NT2/D1 (cell line): ENCODE results near the gene FRMD3.

Experiments used
- DNase-seq: peaks from one replicate; pipeline ENCODE4 v3.0.0-alpha.2; 2011; ENCODE audit warnings: low read depth, low spot score
- H3K27me3 ChIP-seq: 2 replicates; pipeline ENCODE4 v1.6.0; 2011; ENCODE audit warnings: mild to moderate bottlenecking; ENCODE audit not compliant: insufficient read length, insufficient read depth
- H3K36me3 ChIP-seq: 2 replicates; pipeline ENCODE4 v1.6.1; 2011; ENCODE audit warnings: mild to moderate bottlenecking, low read length, mixed read lengths; ENCODE audit not compliant: insufficient read depth, insufficient read length
- H3K4me1 ChIP-seq: 2 replicates; pipeline ENCODE4 v1.5.1; 2011; ENCODE audit not compliant: insufficient read depth, insufficient read length
- H3K4me3 ChIP-seq: 2 replicates; pipeline ENCODE4 v1.5.1; 2011; ENCODE audit warnings: low read depth; ENCODE audit not compliant: insufficient read length
- H3K9ac ChIP-seq: 2 replicates; pipeline ENCODE4 v1.6.0; 2011; ENCODE audit warnings: low read depth; ENCODE audit not compliant: insufficient read length
- H3K9me3 ChIP-seq: 2 replicates; pipeline ENCODE4 v1.5.1; 2011; ENCODE audit warnings: mild to moderate bottlenecking, low read length; ENCODE audit not compliant: insufficient read depth
- SUZ12 ChIP-seq: IDR thresholded peaks from 2 replicates; pipeline ENCODE4 v1.6.1; 2011; ENCODE audit not compliant: insufficient read length, insufficient read depth; ENCODE audit errors: extremely low read depth
- YY1 ChIP-seq: IDR thresholded peaks from 2 replicates; pipeline ENCODE4 v1.6.1; 2011; ENCODE audit not compliant: insufficient read length, insufficient read depth
- ZNF274 ChIP-seq: IDR thresholded peaks from 2 replicates; pipeline ENCODE4 v1.6.1; 2011; ENCODE audit warnings: mild to moderate bottlenecking, low read depth, low read length

FRMD3 gene

DNA sequence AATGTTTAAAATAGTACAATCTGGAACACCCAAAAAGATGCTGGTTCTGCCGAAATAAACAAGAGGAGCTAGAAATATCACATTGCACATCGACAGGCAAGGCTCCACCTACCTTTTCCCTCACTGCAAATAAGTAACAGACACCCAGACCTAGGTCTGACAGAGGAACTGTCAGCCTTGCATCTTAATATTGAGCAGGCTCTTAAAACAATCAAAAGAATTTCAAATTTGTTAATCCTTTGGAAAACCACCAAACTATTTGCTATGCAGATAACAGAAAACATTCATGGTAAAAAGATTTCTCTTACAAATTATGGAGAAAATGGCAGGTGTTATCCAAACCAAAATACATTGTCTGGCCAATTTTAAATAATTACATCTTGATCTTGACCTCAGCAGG lies 71.3 kb downstream of the FRMD3 start:
- Histone ChIP-seq H3K9me3 (no peaks in the 10 kb centered on the region), H3K27me3 (no peaks in the 10 kb centered on the region), H3K9ac (no peak overlapping the region), H3K4me1 (no peaks in the 10 kb centered on the region), H3K36me3 (no peaks in the 10 kb centered on the region), H3K4me3 (no peak overlapping the region)
- DNase-seq = no peak
- TF ChIP-seq ZNF274 (no peak), SUZ12 (no peak), YY1 (no peak)

DNA sequence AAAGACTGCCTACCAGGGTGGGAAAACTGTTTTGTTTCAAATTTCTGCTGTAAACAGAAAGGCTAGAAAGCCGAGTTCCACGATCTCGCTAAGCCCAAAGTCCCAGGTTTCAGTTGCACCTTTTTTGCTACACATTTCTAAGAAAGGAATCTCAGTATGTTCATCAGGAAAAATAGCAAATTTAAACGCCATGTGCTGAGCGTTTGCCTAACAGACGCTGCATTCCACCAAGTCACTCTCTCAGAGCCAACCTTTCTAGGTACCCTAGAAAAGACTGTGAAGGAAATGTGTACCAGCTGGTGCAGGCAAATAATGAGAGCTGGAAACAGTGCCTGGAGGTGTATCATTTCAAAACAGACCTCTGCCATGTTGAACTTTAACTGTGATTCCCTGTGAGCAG lies 71.8 kb downstream of the FRMD3 start:
- no peaks in the 10 kb centered on the region for H3K9me3 ChIP-seq
- DNase-seq = no peak
- no peak overlapping the region for H3K9ac ChIP-seq
- no peaks in the 10 kb centered on the region for H3K27me3 ChIP-seq
- H3K36me3 ChIP-seq = no peaks in the 10 kb centered on the region
- H3K4me3 ChIP-seq = no peak overlapping the region
- no peak for TF ChIP-seq SUZ12
- TF ChIP-seq ZNF274 = no peak
- no peak for TF ChIP-seq YY1
- H3K4me1 ChIP-seq = no peaks in the 10 kb centered on the region

DNA sequence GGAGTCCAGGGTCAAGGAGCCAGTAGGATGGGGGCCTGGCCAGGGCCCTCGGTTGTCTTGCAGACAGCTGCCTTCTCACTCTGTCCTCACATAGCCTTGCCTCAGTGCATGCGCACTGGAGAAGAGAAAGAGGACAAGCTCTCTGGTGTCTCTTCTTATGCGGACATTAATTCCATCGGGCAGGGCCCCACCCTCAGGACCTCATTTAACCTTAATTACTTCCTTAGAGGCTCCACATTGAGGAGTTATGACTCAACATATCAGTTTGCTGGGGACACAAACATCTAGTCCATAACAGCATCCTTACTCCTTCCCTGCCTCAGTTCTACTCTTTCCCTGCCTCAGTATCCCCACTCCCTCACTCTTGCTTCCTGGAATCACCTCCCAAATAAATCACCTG lies 78.4 kb downstream of the FRMD3 start:
- DNase-seq = no peak
- Histone ChIP-seq H3K9ac (no peak overlapping the region), H3K36me3 (no peaks in the 10 kb centered on the region), H3K4me3 (no peak overlapping the region), H3K4me1 (no peaks in the 10 kb centered on the region), H3K27me3 (no peaks in the 10 kb centered on the region), H3K9me3 (no peaks in the 10 kb centered on the region)
- TF ChIP-seq YY1 = no peak
- no peak for TF ChIP-seq SUZ12
- no peak for TF ChIP-seq ZNF274

DNA sequence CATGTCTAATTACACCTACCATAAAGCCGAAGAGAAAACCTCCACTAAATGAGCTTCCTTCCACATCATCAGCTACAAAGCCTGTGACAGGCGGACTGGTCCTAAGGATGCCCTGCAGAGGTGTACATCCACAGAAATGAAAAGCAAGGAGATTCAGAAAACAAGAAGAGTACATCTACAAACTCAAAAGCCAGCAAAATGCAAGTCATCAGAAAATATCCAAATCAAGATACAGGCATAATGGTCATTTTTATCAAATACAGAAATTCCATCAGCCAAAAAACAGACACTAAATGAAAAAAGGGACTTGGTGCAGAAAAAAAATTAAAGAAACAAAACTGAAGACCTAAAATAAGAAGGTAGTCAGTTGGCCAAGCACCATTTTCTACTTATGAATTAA lies 79.7 kb downstream of the FRMD3 start:
- no peaks in the 10 kb centered on the region for H3K9me3 ChIP-seq
- no peak overlapping the region for H3K9ac ChIP-seq
- H3K4me1 ChIP-seq = no peaks in the 10 kb centered on the region
- DNase-seq = no peak
- TF ChIP-seq YY1 (no peak), ZNF274 (no peak), SUZ12 (no peak)
- no peaks in the 10 kb centered on the region for H3K36me3 ChIP-seq
- no peak overlapping the region for H3K4me3 ChIP-seq
- H3K27me3 ChIP-seq = no peaks in the 10 kb centered on the region

DNA sequence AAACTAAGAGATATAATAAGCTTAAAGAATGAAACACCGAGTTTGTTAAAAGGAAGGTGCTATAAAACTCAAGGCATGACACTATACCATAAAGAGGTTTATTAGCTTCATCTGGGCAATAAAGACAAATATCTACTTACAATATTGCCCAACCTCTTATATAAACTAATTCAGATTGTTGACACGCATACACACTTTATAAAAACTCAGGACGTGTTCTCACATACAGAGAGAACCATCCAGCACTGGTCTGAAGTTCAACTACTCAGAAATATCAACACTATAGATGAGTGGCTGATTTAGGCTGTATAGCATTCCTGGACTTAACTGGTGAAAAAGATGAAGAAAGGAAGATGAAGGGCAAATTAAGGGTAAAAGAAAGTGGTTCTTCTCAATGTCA lies 81.2 kb downstream of the FRMD3 start:
- TF ChIP-seq YY1 (no peak), SUZ12 (no peak), ZNF274 (no peak)
- Histone ChIP-seq H3K4me3 (no peak overlapping the region), H3K9me3 (no peaks in the 10 kb centered on the region), H3K4me1 (no peaks in the 10 kb centered on the region), H3K36me3 (no peaks in the 10 kb centered on the region), H3K9ac (no peak overlapping the region), H3K27me3 (no peaks in the 10 kb centered on the region)
- no peak for DNase-seq

DNA sequence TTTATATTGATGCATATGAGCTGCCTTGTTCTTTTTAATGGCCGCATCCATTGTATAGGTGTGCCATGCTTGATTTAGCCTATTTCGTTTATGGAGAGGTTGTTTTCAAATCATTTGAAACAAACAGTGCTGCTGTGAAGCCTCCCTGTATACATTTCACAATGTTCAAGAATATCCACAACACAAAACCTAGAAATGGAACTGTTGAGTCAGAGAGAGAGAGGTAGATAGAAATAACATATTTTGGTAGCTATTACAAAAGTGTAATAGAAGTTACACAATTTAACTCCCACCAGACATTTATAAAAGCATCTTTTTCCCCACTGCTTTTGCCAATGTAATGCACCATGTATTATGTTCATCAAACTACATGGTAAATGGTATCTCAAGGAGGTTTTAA lies 82.0 kb downstream of the FRMD3 start:
- no peaks in the 10 kb centered on the region for H3K9me3 ChIP-seq
- TF ChIP-seq ZNF274 (no peak), YY1 (no peak), SUZ12 (no peak)
- no peak overlapping the region for H3K4me3 ChIP-seq
- no peak overlapping the region for H3K9ac ChIP-seq
- no peaks in the 10 kb centered on the region for H3K27me3 ChIP-seq
- no peaks in the 10 kb centered on the region for H3K36me3 ChIP-seq
- no peak for DNase-seq
- peaks cover 2% of the 10 kb centered on the region for H3K4me1 ChIP-seq

DNA sequence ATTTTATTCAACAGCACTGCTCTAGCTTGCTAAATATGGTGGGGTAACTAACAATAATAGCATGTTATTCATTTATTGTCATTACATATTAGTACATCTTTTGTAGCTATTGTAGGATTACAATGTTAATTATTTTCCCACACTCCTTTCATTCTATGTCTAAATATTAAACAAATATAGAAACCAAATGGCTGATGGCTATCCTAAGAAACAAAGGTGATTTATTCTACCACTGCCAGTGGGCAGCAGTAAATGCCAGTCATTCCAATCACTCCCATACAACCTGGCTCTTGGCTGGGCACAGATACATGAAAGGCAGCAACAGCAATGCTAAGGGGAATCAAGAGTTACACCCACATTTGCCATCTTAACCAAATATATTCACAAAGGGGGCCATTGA lies 84.1 kb downstream of the FRMD3 start:
- Histone ChIP-seq H3K9me3 (no peaks in the 10 kb centered on the region), H3K4me1 (peaks cover 3% of the 10 kb centered on the region), H3K27me3 (no peaks in the 10 kb centered on the region), H3K36me3 (no peaks in the 10 kb centered on the region), H3K4me3 (no peak overlapping the region), H3K9ac (no peak overlapping the region)
- no peak for DNase-seq
- TF ChIP-seq ZNF274 (no peak), YY1 (no peak), SUZ12 (no peak)

DNA sequence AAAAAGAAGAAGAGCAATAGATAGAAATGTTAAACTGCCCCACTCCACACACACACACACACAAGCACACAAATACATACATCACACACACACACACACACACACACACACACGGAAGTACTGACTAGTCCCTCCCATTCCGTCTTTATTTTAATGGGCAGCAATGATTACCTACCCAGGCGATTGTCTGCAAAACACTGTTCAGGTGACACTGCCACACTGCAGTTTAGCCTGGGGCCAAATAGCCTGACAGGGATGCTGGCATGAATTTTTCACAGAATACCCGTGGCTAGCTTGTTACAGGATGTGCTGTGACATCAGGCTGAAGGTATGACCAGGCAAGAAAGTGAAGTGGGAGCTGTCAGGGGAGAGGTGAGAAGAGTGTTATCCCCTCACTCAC lies 86.9 kb downstream of the FRMD3 start:
- no peak for TF ChIP-seq ZNF274
- TF ChIP-seq YY1 = no peak
- no peak for TF ChIP-seq SUZ12
- no peak for DNase-seq
- H3K27me3 ChIP-seq = no peaks in the 10 kb centered on the region
- no peak overlapping the region for H3K9ac ChIP-seq
- peaks cover 3% of the 10 kb centered on the region for H3K4me1 ChIP-seq
- H3K4me3 ChIP-seq = no peak overlapping the region
- H3K9me3 ChIP-seq = no peaks in the 10 kb centered on the region
- H3K36me3 ChIP-seq = no peaks in the 10 kb centered on the region
